ENCODE measurements around the gene NCAPG2. TPM values are rescaled to one million over a fixed set of nuclear protein-coding genes. Genes with fewer than 3 reads are reported as not detected.

Gene NCAPG2
- total and polyA plus RNA-seq, 2 of the 13 experiments (the other 11 are each of a cell fraction or from before 2014, with no cell fraction given) = 15.1 to 30.7 TPM

- peak; percentile 35; the same call in 1 of the 2 replicates for TF ChIP-seq ZNF292 (CRISPR knock-in tag; IDR thresholded peaks at IDR 0.05; ENCODE audit: borderline replicate concordance, low read depth)
- TF ChIP-seq HOXA3 (CRISPR knock-in tag; IDR thresholded peaks at IDR 0.05) = no peak; the same call in 1 of the 2 replicates
- TF ChIP-seq HNF4A (CRISPR knock-in tag; IDR thresholded peaks at IDR 0.05) = peak; percentile 33; the same call in 1 of the 2 replicates
- peak; percentile 97 for TF ChIP-seq TFAP4 (IDR thresholded peaks at IDR 0.05; ENCODE audit: borderline replicate concordance, low read depth)
- 0 out of 2 replicates have a peak, but pooled peaks have one; percentile 24 for TF ChIP-seq HDAC2 (CRISPR knock-in tag; IDR thresholded peaks at IDR 0.05)
- no peak for TF ChIP-seq SP5 (CRISPR knock-in tag; IDR thresholded peaks at IDR 0.05; ENCODE audit: borderline replicate concordance, low read depth)
- TF ChIP-seq ARNTL (CRISPR knock-in tag; IDR thresholded peaks at IDR 0.05) = 0 out of 2 replicates have a peak, but pooled peaks have one; percentile 39
- no peak for TF ChIP-seq JUNB (CRISPR knock-in tag; IDR thresholded peaks at IDR 0.05; ENCODE audit: borderline replicate concordance)
- TF ChIP-seq HNRNPK (IDR thresholded peaks at IDR 0.05; ENCODE audit: low read depth, low read length, poor library complexity, severe bottlenecking) = no peak
- TF ChIP-seq ZNF772 (CRISPR knock-in tag; IDR thresholded peaks at IDR 0.05) = no peak
- TF ChIP-seq KLF13 (CRISPR knock-in tag; IDR thresholded peaks at IDR 0.05) = no peak
- TF ChIP-seq ZNF564 (CRISPR knock-in tag; IDR thresholded peaks at IDR 0.05) = no peak
- peak; percentile 50; the same call in 1 of the 2 replicates for TF ChIP-seq ZFX (CRISPR knock-in tag; IDR thresholded peaks at IDR 0.05; ENCODE audit: low read depth)
- TF ChIP-seq RXRA (CRISPR knock-in tag; IDR thresholded peaks at IDR 0.05) = peak; percentile 57; the same call in 1 of the 2 replicates
- no peak for TF ChIP-seq ZFYVE20 (CRISPR knock-in tag; IDR thresholded peaks at IDR 0.05; ENCODE audit: borderline replicate concordance, low read depth)
- TF ChIP-seq E2F2 (CRISPR knock-in tag; IDR thresholded peaks at IDR 0.05; ENCODE audit: borderline replicate concordance) = no peak
- TF ChIP-seq ZSCAN12 (CRISPR knock-in tag; IDR thresholded peaks at IDR 0.05) = no peak
- TF ChIP-seq FOXO4 (CRISPR knock-in tag; conservative IDR thresholded peaks at IDR 0.05) = no peak
- TF ChIP-seq NFE2L2 (IDR thresholded peaks at IDR 0.05; ENCODE audit: low read length) = no peak
- 0 out of 2 replicates have a peak, but pooled peaks have one; percentile 11 for TF ChIP-seq FOSL2 (CRISPR knock-in tag; IDR thresholded peaks at IDR 0.05)
- no peak for TF ChIP-seq ZNF18 (CRISPR knock-in tag; IDR thresholded peaks at IDR 0.05; ENCODE audit: insufficient replicate concordance)
- no peak for TF ChIP-seq ZFP37 (CRISPR knock-in tag; IDR thresholded peaks at IDR 0.05; ENCODE audit: borderline replicate concordance)
Measured at GRCh38 chr7:158585721-158586498, 118.7 kb downstream of the NCAPG2 start (continued).

All from HepG2 (cell line).